Measurements from ENCODE around the gene ZBTB7C.
A peak's percentile ranks its signal among the peaks of the same experiment; 100 is the strongest.

ZBTB7C gene

GRCh38 chr18:48408727-48409590 lies at the start of gene ZBTB7C:
ZBTB7C (minus strand) TSS chr18:48409383.
- Histone ChIP-seq H3K9ac (ENCODE audit: insufficient read length, low read depth) (peak within 1 kb of the TSS; percentile 81), H3K36me3 (ENCODE audit: insufficient read depth, insufficient read length, low read length) (no peaks in the 10 kb centered on the region), H3K4me3 (ENCODE audit: insufficient read length, low read depth) (peak within 1 kb of the TSS; percentile 57), H3K4me1 (ENCODE audit: insufficient read depth, insufficient read length) (peaks cover 9% of the 10 kb centered on the region), H3K9me3 (ENCODE audit: insufficient read depth, low read length) (no peaks in the 10 kb centered on the region), H3K27me3 (ENCODE audit: insufficient read depth, insufficient read length) (peaks cover 52% of the 10 kb centered on the region)
- DNase-seq (ENCODE audit: low read depth, low spot score) = no peak
- TF ChIP-seq YY1 (IDR thresholded peaks at IDR 0.05; ENCODE audit: insufficient read depth, insufficient read length) (no peak), ZNF274 (IDR thresholded peaks at IDR 0.05; ENCODE audit: low read depth, low read length) (no peak), SUZ12 (IDR thresholded peaks at IDR 0.05; ENCODE audit: extremely low read depth, insufficient read depth, insufficient read length) (no peak)

- H3K9me3 ChIP-seq (ENCODE audit: insufficient read depth, low read length) = no peaks in the 10 kb centered on the region; the same call in 1 of the 2 replicates
- TF ChIP-seq ZNF274 (IDR thresholded peaks at IDR 0.05; ENCODE audit: low read depth, low read length) (no peak), SUZ12 (IDR thresholded peaks at IDR 0.05; ENCODE audit: extremely low read depth, insufficient read depth, insufficient read length) (no peak), YY1 (IDR thresholded peaks at IDR 0.05; ENCODE audit: insufficient read depth, insufficient read length) (no peak)
- DNase-seq (ENCODE audit: low read depth, low spot score) = no peak
- H3K9ac ChIP-seq (ENCODE audit: insufficient read length, low read depth) = no peak overlapping the region
- no peaks in the 10 kb centered on the region for H3K27me3 ChIP-seq (ENCODE audit: insufficient read depth, insufficient read length)
- peaks cover 3% of the 10 kb centered on the region for H3K4me1 ChIP-seq (ENCODE audit: insufficient read depth, insufficient read length)
- no peaks in the 10 kb centered on the region for H3K36me3 ChIP-seq (ENCODE audit: insufficient read depth, insufficient read length, low read length)
- no peak overlapping the region for H3K4me3 ChIP-seq (ENCODE audit: insufficient read length, low read depth)
Observed at GRCh38 chr18:48456838-48457237, 47.7 kb upstream of the ZBTB7C start.

- peaks cover 3% of the 10 kb centered on the region for H3K4me1 ChIP-seq (ENCODE audit: insufficient read depth, insufficient read length)
- H3K9ac ChIP-seq (ENCODE audit: insufficient read length, low read depth) = no peak overlapping the region
- no peak overlapping the region for H3K4me3 ChIP-seq (ENCODE audit: insufficient read length, low read depth)
- H3K36me3 ChIP-seq (ENCODE audit: insufficient read depth, insufficient read length, low read length) = no peaks in the 10 kb centered on the region
- DNase-seq (ENCODE audit: low read depth, low spot score) = no peak
- no peaks in the 10 kb centered on the region; the same call in 1 of the 2 replicates for H3K9me3 ChIP-seq (ENCODE audit: insufficient read depth, low read length)
- TF ChIP-seq YY1 (IDR thresholded peaks at IDR 0.05; ENCODE audit: insufficient read depth, insufficient read length) (no peak), ZNF274 (IDR thresholded peaks at IDR 0.05; ENCODE audit: low read depth, low read length) (no peak), SUZ12 (IDR thresholded peaks at IDR 0.05; ENCODE audit: extremely low read depth, insufficient read depth, insufficient read length) (no peak)
- no peaks in the 10 kb centered on the region for H3K27me3 ChIP-seq (ENCODE audit: insufficient read depth, insufficient read length)
Observed at GRCh38 chr18:48455555-48456478, 46.6 kb upstream of the ZBTB7C start.

- Histone ChIP-seq H3K27me3 (ENCODE audit: insufficient read depth, insufficient read length) (no peaks in the 10 kb centered on the region), H3K4me1 (ENCODE audit: insufficient read depth, insufficient read length) (peaks cover 3% of the 10 kb centered on the region), H3K9ac (ENCODE audit: insufficient read length, low read depth) (no peak overlapping the region), H3K36me3 (ENCODE audit: insufficient read depth, insufficient read length, low read length) (no peaks in the 10 kb centered on the region), H3K4me3 (ENCODE audit: insufficient read length, low read depth) (no peak overlapping the region), H3K9me3 (ENCODE audit: insufficient read depth, low read length) (no peaks in the 10 kb centered on the region)
- TF ChIP-seq SUZ12 (IDR thresholded peaks at IDR 0.05; ENCODE audit: extremely low read depth, insufficient read depth, insufficient read length) (no peak), ZNF274 (IDR thresholded peaks at IDR 0.05; ENCODE audit: low read depth, low read length) (no peak), YY1 (IDR thresholded peaks at IDR 0.05; ENCODE audit: insufficient read depth, insufficient read length) (no peak)
- DNase-seq (ENCODE audit: low read depth, low spot score) = no peak
Observed at GRCh38 chr18:48454261-48454757, 45.1 kb upstream of the ZBTB7C start.

GRCh38 chr18:48453330-48454066 lies 44.3 kb upstream of the ZBTB7C start:
- Histone ChIP-seq H3K27me3 (ENCODE audit: insufficient read depth, insufficient read length) (no peaks in the 10 kb centered on the region), H3K4me1 (ENCODE audit: insufficient read depth, insufficient read length) (peaks cover 3% of the 10 kb centered on the region), H3K9ac (ENCODE audit: insufficient read length, low read depth) (no peak overlapping the region), H3K9me3 (ENCODE audit: insufficient read depth, low read length) (no peaks in the 10 kb centered on the region), H3K4me3 (ENCODE audit: insufficient read length, low read depth) (no peak overlapping the region), H3K36me3 (ENCODE audit: insufficient read depth, insufficient read length, low read length) (no peaks in the 10 kb centered on the region)
- TF ChIP-seq ZNF274 (IDR thresholded peaks at IDR 0.05; ENCODE audit: low read depth, low read length) (no peak), YY1 (IDR thresholded peaks at IDR 0.05; ENCODE audit: insufficient read depth, insufficient read length) (no peak), SUZ12 (IDR thresholded peaks at IDR 0.05; ENCODE audit: extremely low read depth, insufficient read depth, insufficient read length) (no peak)
- DNase-seq (ENCODE audit: low read depth, low spot score) = no peak

GRCh38 chr18:48452861-48453323 lies 43.7 kb upstream of the ZBTB7C start:
- H3K36me3 ChIP-seq (ENCODE audit: insufficient read depth, insufficient read length, low read length) = no peaks in the 10 kb centered on the region
- no peak for DNase-seq (ENCODE audit: low read depth, low spot score)
- H3K27me3 ChIP-seq (ENCODE audit: insufficient read depth, insufficient read length) = no peaks in the 10 kb centered on the region
- no peak for TF ChIP-seq YY1 (IDR thresholded peaks at IDR 0.05; ENCODE audit: insufficient read depth, insufficient read length)
- no peak for TF ChIP-seq ZNF274 (IDR thresholded peaks at IDR 0.05; ENCODE audit: low read depth, low read length)
- no peak for TF ChIP-seq SUZ12 (IDR thresholded peaks at IDR 0.05; ENCODE audit: extremely low read depth, insufficient read depth, insufficient read length)
- H3K4me1 ChIP-seq (ENCODE audit: insufficient read depth, insufficient read length) = peaks cover 3% of the 10 kb centered on the region
- no peak overlapping the region for H3K4me3 ChIP-seq (ENCODE audit: insufficient read length, low read depth)
- no peaks in the 10 kb centered on the region for H3K9me3 ChIP-seq (ENCODE audit: insufficient read depth, low read length)
- H3K9ac ChIP-seq (ENCODE audit: insufficient read length, low read depth) = no peak overlapping the region

All from NT2/D1 (cell line).